BLaER1 (cell line): ENCODE data around the gene ZNF883.

ENCODE experiments used
- H3K27ac ChIP-seq: shearing (Covaris generic); formaldehyde crosslinking; 2 replicates; pipeline ENCODE4 v1.8.1; 2022
- H3K27me3 ChIP-seq: shearing (Covaris generic); formaldehyde crosslinking; 2 replicates; pipeline ENCODE4 v1.8.1; 2022
- H3K36me3 ChIP-seq: shearing (Covaris generic); formaldehyde crosslinking; 2 replicates; pipeline ENCODE4 v1.8.1; 2022
- H3K4me1 ChIP-seq: shearing (Covaris generic); formaldehyde crosslinking; 2 replicates; pipeline ENCODE4 v1.8.1; 2022
- H3K4me2 ChIP-seq: shearing (Covaris generic); formaldehyde crosslinking; 2 replicates; pipeline ENCODE4 v1.8.1; 2022
- H3K4me3 ChIP-seq: shearing (Covaris generic); formaldehyde crosslinking; 2 replicates; pipeline ENCODE4 v1.8.1; 2022
- H3K9ac ChIP-seq: shearing (Covaris generic); formaldehyde crosslinking; 2 replicates; pipeline ENCODE4 v1.8.1; 2022
- H3K9me3 ChIP-seq: shearing (Covaris generic); formaldehyde crosslinking; 2 replicates; pipeline ENCODE4 v1.8.1; 2022
- H4K20me1 ChIP-seq: shearing (Covaris generic); formaldehyde crosslinking; 2 replicates; pipeline ENCODE4 v1.8.1; 2022
- Cebpa-rat ChIP-seq: shearing (Covaris generic); IDR thresholded peaks from 2 replicates; pipeline ENCODE4 v1.8.1; 2022

The ZNF883 gene

DNA sequence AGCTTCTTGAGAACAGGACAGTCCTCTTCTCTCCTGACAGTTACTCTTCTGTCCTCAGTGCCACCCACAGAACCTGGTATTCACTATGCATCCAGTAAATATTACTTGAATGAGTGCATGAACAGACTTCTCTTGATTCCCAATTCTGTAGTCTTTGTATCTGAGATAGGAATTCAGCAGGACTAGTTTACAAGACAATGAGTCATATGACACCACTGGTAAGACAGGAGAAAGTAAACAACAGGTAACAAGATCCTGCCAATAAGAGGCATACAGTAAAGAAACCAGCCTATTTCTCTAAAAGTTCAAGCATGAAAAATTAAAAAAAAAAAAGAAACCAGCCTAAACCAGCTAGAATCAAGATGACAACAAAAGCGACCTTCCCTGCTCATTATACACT is 6.2 kb downstream of the ZNF883 start:
- no peak for TF ChIP-seq Cebpa-rat
- H3K9ac ChIP-seq, result no peak overlapping the region
- H3K27me3 ChIP-seq, result no peaks in the 10 kb centered on the region
- H3K9me3 ChIP-seq, result peaks cover 59% of the 10 kb centered on the region
- no peaks in the 10 kb centered on the region for H3K36me3 ChIP-seq
- H4K20me1 ChIP-seq, result no peaks in the 10 kb centered on the region
- H3K4me3 ChIP-seq, result no peak overlapping the region
- H3K27ac ChIP-seq, result no peak overlapping the region
- H3K4me2 ChIP-seq, result no peak overlapping the region
- H3K4me1 ChIP-seq, result no peaks in the 10 kb centered on the region

DNA sequence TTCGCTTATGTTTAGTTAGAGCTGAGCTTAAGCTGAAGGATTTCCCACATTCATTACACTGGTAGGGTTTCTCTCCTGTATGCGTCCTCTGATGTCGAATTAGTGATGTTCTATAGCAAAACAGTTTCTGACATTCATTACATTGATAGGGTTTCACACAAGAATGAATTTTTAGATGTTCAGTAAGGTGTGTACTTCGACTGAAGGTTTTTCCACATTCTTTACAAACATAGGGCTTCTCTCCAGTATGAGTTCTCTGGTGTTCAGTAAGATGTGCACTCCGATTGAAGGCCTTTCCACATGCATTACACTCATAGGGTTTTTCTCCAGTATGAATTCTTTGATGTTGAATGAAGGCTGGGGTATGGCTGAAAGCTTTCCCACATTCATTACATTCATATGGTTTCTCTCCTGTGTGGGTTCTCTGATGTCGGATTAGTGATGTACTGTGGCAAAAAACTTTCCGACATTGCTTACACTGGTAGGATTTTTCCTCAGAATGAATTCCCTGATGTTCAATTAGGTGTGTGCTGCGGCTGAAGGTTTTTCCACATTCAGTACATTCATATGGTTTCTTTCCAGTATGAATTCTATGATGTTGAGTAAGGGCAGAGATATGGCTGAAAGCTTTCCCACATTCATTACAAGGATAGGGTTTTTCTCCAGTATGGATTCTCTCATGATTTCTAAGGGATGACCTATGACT is 14.6 kb downstream of the ZNF883 start:
- Histone ChIP-seq H3K27ac (no peak overlapping the region), H3K4me2 (no peak overlapping the region), H3K9me3 (peaks cover 79% of the 10 kb centered on the region), H4K20me1 (no peaks in the 10 kb centered on the region), H3K27me3 (no peaks in the 10 kb centered on the region), H3K36me3 (no peaks in the 10 kb centered on the region), H3K4me1 (no peaks in the 10 kb centered on the region), H3K9ac (no peak overlapping the region), H3K4me3 (no peak overlapping the region)
- no peak for TF ChIP-seq Cebpa-rat

DNA sequence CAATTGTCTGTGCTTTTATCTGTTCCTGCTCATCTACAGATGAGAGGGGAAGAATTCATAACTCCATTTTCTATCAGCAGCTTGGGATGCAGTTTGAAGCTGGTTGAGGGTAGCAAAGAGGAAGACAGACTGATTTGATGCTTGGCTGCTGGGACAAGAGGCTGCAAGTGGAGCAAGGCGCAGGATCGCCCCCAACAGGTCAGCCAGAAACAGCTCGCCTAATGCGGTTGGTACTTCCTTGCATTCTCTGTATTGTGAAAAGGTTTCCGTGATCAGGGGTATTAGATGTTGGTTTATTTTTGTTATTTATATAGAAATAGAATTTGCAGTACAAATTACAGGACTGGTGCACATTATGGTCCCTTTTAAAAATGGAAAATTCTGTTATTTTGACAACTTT is 40.6 kb downstream of the ZNF883 start:
- Histone ChIP-seq H3K4me3 (no peak overlapping the region), H4K20me1 (no peaks in the 10 kb centered on the region), H3K36me3 (no peaks in the 10 kb centered on the region), H3K4me2 (no peak overlapping the region), H3K27ac (no peak overlapping the region), H3K9me3 (peaks cover 15% of the 10 kb centered on the region), H3K27me3 (no peaks in the 10 kb centered on the region), H3K4me1 (no peaks in the 10 kb centered on the region), H3K9ac (no peak overlapping the region)
- TF ChIP-seq Cebpa-rat, result no peak

DNA sequence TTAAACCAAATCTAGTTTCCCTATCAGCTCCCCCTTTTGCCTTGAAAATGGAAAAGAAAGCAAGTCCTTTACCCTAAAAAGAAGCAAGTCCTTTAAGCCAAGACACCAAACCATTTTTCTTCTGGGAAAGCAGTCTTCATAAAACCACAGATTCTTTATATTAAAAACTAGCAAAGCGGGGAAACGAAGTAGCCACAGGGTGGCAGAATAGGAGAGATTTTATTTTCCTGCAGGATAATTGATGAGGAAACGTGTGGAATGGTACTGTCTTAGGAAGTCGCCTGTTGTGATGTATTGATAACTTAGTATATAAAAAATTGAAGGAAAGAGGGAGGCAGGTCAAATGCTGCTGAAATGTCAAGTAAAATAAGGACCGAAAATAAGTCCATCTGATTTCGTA is 41.1 kb downstream of the ZNF883 start:
- H4K20me1 ChIP-seq, result no peaks in the 10 kb centered on the region
- no peak overlapping the region for H3K9ac ChIP-seq
- no peaks in the 10 kb centered on the region for H3K4me1 ChIP-seq
- no peak for TF ChIP-seq Cebpa-rat
- no peaks in the 10 kb centered on the region for H3K36me3 ChIP-seq
- no peak overlapping the region for H3K27ac ChIP-seq
- H3K4me3 ChIP-seq, result no peak overlapping the region
- no peaks in the 10 kb centered on the region for H3K27me3 ChIP-seq
- H3K9me3 ChIP-seq, result peaks cover 10% of the 10 kb centered on the region; the same call in 1 of the 2 replicates
- H3K4me2 ChIP-seq, result no peak overlapping the region

DNA sequence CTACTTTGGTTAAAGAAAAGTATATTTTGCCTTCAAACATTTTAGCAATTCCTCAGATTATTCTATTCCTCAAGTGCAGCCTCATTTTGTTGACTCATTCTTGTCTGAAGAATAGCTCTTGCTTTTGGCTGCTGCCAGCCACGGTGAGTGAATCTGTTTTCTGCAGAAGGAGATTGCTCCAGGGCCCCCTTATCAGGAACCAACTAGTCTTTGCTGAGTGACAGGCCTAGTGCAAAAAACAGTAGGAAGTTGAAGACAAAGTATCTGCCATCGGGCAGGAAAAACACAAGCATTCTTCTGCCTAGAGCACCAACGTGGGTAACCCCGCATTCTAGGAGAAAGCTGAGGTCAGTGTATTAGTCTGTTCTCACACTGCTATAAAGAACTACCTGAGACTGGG is 42.3 kb downstream of the ZNF883 start:
- H3K36me3 ChIP-seq, result no peaks in the 10 kb centered on the region
- H3K9me3 ChIP-seq, result no peaks in the 10 kb centered on the region
- no peak overlapping the region for H3K27ac ChIP-seq
- no peak overlapping the region for H3K4me2 ChIP-seq
- H3K4me1 ChIP-seq, result no peaks in the 10 kb centered on the region
- no peak for TF ChIP-seq Cebpa-rat
- no peak overlapping the region for H3K9ac ChIP-seq
- no peak overlapping the region for H3K4me3 ChIP-seq
- no peaks in the 10 kb centered on the region for H3K27me3 ChIP-seq
- H4K20me1 ChIP-seq, result no peaks in the 10 kb centered on the region

DNA sequence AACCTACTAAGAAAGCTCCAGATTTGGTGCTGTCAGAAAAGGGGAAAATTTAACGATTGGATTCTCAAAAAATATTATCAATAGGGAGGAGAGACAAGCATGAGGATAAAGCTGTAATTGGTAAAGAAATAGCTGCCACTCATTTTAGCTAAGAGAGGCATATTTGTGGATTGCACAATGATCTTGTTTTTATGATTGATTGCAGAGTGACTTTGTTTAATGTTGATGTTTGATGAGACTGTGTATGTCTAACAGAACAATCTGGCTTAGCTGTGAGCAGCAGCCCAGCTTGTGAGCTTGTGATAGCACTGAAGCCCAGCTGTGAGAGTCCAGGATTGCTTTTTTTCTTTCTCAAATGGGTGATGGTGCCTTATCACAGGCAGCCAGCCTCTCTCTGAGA is 56.4 kb downstream of the ZNF883 start:
- H4K20me1 ChIP-seq, result no peaks in the 10 kb centered on the region
- H3K9ac ChIP-seq, result no peak overlapping the region
- H3K27me3 ChIP-seq, result no peaks in the 10 kb centered on the region
- no peak overlapping the region for H3K4me2 ChIP-seq
- no peaks in the 10 kb centered on the region for H3K4me1 ChIP-seq
- H3K27ac ChIP-seq, result no peak overlapping the region
- TF ChIP-seq Cebpa-rat, result no peak
- no peaks in the 10 kb centered on the region for H3K9me3 ChIP-seq
- no peak overlapping the region for H3K4me3 ChIP-seq
- H3K36me3 ChIP-seq, result no peaks in the 10 kb centered on the region

DNA sequence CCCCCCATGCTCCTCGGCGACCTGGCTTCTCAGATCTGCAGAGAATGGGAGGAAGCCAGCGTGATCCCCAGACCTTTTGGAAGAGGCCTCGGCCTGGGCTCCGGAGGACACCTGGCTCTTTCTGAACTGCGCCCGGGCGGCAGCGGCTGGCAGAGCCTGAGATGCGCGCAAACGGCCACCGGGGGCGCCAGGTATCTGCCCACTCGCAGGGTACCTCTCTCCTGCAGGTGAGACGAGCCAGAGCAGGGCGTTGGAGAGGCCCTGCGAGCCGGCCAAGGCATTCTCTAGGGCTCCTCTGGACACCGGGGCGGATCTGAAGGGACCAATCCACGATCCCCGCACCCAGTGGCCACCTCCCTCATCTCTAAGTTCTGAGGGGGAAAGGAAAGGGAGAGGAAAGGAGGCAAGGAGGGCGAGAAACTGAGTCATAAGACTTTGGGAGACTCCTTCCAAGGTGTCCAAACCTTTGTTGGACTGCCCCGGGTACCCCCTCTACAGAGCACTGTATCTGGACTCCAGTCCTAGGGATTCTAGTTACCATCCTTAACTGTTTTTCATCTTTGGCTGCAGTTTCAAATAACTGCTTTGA is 66.3 kb downstream of the ZNF883 start:
- Histone ChIP-seq H3K4me3 (no peak overlapping the region), H3K4me2 (no peak overlapping the region), H3K27me3 (no peaks in the 10 kb centered on the region), H3K9ac (no peak overlapping the region), H3K36me3 (no peaks in the 10 kb centered on the region), H3K27ac (no peak overlapping the region), H3K9me3 (peaks cover 38% of the 10 kb centered on the region), H3K4me1 (no peaks in the 10 kb centered on the region), H4K20me1 (no peaks in the 10 kb centered on the region)
- TF ChIP-seq Cebpa-rat, result no peak

DNA sequence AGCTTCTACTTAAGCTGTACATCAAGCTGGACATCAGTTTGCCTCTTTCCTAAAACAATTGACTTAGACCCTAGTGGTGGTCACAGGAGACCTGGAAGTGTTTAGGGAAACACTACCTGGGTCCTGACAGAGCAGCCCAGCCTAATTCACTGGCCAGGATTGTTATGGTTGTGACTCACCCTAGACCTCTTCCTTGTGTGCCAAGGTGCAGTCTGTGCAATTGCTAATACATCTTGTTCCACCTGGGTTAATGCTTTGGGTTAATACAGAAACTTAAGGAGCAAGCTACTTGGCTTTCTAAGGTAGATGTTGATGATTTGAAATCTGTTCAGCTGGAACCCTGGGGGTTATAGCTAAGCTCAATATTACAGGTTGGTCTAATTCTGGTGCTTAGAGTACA is 72.6 kb downstream of the ZNF883 start:
- no peak for TF ChIP-seq Cebpa-rat
- H4K20me1 ChIP-seq, result no peaks in the 10 kb centered on the region
- no peaks in the 10 kb centered on the region for H3K36me3 ChIP-seq
- H3K27ac ChIP-seq, result no peak overlapping the region
- no peak overlapping the region for H3K4me2 ChIP-seq
- H3K9ac ChIP-seq, result no peak overlapping the region
- H3K27me3 ChIP-seq, result no peaks in the 10 kb centered on the region
- H3K9me3 ChIP-seq, result no peaks in the 10 kb centered on the region
- no peak overlapping the region for H3K4me3 ChIP-seq
- H3K4me1 ChIP-seq, result no peaks in the 10 kb centered on the region

DNA sequence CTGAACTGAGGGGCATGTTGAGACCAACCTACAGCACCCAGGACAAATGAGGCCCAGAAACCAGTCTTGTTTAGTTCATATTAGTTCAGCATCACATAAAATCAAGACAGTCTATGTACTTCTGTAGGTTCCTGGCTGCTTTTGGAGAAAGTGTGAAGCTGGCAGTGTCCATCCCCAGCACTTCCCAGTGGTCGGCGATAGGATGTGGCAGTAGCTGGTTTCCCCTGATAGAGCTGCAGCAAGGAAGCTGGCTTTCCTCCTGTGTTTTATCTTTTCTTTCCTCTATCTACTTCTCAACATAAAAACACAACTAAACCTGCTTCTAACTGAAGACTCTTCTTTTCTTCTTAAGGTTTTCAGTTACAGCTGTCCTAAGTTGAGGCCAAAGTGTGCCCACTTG is 78.3 kb downstream of the ZNF883 start:
- H3K4me3 ChIP-seq, result no peak overlapping the region
- H3K27me3 ChIP-seq, result no peaks in the 10 kb centered on the region
- H3K9ac ChIP-seq, result no peak overlapping the region
- no peak for TF ChIP-seq Cebpa-rat
- H3K4me2 ChIP-seq, result no peak overlapping the region
- H3K27ac ChIP-seq, result no peak overlapping the region
- no peaks in the 10 kb centered on the region for H3K36me3 ChIP-seq
- H4K20me1 ChIP-seq, result no peaks in the 10 kb centered on the region
- no peaks in the 10 kb centered on the region for H3K4me1 ChIP-seq
- H3K9me3 ChIP-seq, result no peaks in the 10 kb centered on the region

DNA sequence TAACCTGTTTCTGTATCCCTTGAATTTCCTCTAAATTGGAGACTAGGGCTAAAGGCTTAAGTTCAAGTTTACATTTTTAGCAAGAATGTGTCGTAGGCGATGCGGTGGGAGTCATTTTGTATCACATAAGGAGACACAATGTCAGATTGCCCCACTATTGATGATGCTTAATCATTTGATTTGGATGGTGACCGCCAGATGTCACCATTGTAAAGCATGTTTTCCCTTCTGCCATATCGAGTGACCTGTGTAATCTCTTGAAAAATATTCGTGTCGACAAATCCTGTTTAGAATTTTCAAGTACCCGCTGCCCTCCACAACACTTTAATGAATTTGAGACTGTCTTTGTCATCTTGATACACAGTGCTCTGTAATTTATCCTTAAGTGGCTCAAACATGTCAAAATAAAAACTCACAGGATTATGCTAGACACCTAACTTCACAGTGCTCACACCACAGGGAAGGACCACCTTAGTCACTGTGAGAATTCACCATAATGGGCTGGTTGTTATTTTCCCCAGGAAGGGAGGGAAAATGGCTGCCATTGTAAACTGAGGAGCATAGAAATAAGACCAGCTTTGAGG is 86.8 kb downstream of the ZNF883 start:
- no peaks in the 10 kb centered on the region for H4K20me1 ChIP-seq
- no peak overlapping the region for H3K9ac ChIP-seq
- H3K4me2 ChIP-seq, result no peak overlapping the region
- no peaks in the 10 kb centered on the region for H3K36me3 ChIP-seq
- no peaks in the 10 kb centered on the region for H3K27me3 ChIP-seq
- TF ChIP-seq Cebpa-rat, result no peak
- H3K9me3 ChIP-seq, result no peaks in the 10 kb centered on the region
- no peak overlapping the region for H3K27ac ChIP-seq
- H3K4me1 ChIP-seq, result no peaks in the 10 kb centered on the region
- H3K4me3 ChIP-seq, result no peak overlapping the region
